DND-41 (cell line): ENCODE results near the gene SOD3.

Experiments used
- EZH2 ChIP-seq: IDR thresholded peaks from 3 replicates; pipeline ENCODE4 v1.6.1; 2012; ENCODE audit warnings: borderline replicate concordance, low read depth, mild to moderate bottlenecking, moderate library complexity, low read length, inconsistent platforms; ENCODE audit not compliant: severe bottlenecking
- TF ChIP-seq, protein P1 (sequence below): IDR thresholded peaks from 2 replicates; pipeline ENCODE4 v1.5.1; 2012; ENCODE audit warnings: borderline replicate concordance, low read length, moderate library complexity, mild to moderate bottlenecking; ENCODE audit not compliant: poor library complexity, severe bottlenecking; ENCODE audit errors: extremely low read depth

DNA sequence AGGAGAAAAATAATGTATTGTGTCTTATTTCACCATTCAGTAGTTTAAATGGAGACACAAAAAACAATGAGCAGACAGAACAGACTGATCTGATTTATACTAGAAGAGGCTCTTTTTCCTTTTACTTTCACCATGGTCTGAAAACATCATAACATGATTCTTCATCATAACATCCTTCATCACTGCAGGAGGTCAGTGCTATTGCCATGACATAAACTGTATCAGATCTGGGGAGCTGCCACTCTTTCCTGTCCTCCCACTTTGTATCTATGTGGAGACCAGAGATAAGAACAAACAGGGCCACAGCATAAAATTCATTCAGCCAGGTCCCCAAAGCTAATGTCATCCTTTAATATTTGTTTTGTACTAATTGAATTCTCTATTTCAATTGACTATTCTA, 25.2 kb downstream of the SOD3 start:
- TF ChIP-seq, protein P1, sequence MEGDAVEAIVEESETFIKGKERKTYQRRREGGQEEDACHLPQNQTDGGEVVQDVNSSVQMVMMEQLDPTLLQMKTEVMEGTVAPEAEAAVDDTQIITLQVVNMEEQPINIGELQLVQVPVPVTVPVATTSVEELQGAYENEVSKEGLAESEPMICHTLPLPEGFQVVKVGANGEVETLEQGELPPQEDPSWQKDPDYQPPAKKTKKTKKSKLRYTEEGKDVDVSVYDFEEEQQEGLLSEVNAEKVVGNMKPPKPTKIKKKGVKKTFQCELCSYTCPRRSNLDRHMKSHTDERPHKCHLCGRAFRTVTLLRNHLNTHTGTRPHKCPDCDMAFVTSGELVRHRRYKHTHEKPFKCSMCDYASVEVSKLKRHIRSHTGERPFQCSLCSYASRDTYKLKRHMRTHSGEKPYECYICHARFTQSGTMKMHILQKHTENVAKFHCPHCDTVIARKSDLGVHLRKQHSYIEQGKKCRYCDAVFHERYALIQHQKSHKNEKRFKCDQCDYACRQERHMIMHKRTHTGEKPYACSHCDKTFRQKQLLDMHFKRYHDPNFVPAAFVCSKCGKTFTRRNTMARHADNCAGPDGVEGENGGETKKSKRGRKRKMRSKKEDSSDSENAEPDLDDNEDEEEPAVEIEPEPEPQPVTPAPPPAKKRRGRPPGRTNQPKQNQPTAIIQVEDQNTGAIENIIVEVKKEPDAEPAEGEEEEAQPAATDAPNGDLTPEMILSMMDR: no peak
- TF ChIP-seq EZH2: no peak
